HepG2 (cell line): ENCODE results near the gene FBXL12. TPM values are rescaled to one million over a fixed set of nuclear protein-coding genes. Genes with fewer than 3 reads are reported as not detected.

Experiments used
- AKAP8 ChIP-seq: sonication (generic); formaldehyde crosslinking; IDR thresholded peaks from 2 replicates; pipeline ENCODE4 v1.5.1; 2020; ENCODE audit warnings: mild to moderate bottlenecking, missing genetic modification reagents
- ATF6 ChIP-seq: sonication (generic); formaldehyde crosslinking; conservative IDR thresholded peaks from 2 replicates; pipeline ENCODE4 v1.4.0; 2020; ENCODE audit warnings: missing genetic modification reagents
- CERS6 ChIP-seq: sonication (generic); formaldehyde crosslinking; IDR thresholded peaks from 2 replicates; pipeline ENCODE4 v1.5.0; 2020; ENCODE audit warnings: missing genetic modification reagents
- EHMT2 ChIP-seq: fragments of 200-600 bp; sonication (generic); IDR thresholded peaks from 2 replicates; pipeline ENCODE4 v1.7.0; 2017; ENCODE audit warnings: antibody characterized with exemption, low read depth, low read length, borderline replicate concordance
- IKZF1 ChIP-seq: fragments of 450-650 bp; IDR thresholded peaks from 2 replicates; pipeline ENCODE4 v1.7.1; 2016
- PPARG ChIP-seq: conservative IDR thresholded peaks from 2 replicates; pipeline ENCODE4 v1.6.1; 2016; ENCODE audit warnings: missing biosample characterization, missing genetic modification reagents
- PREB ChIP-seq: sonication (generic); formaldehyde crosslinking; IDR thresholded peaks from 2 replicates; pipeline ENCODE4 v1.4.0; 2020; ENCODE audit warnings: missing genetic modification reagents
- RERE ChIP-seq: IDR thresholded peaks from 2 replicates; pipeline ENCODE4 v1.6.1; 2016; ENCODE audit warnings: low read depth, missing genetic modification reagents, missing compliant biosample characterization
- SNAPC2 ChIP-seq: sonication (generic); formaldehyde crosslinking; IDR thresholded peaks from 2 replicates; pipeline ENCODE4 v1.8.1; 2022; ENCODE audit warnings: mild to moderate bottlenecking, missing genetic modification reagents
- ZBTB10 ChIP-seq: sonication (generic); formaldehyde crosslinking; IDR thresholded peaks from 2 replicates; pipeline ENCODE4 v1.4.0; 2020; ENCODE audit warnings: missing genetic modification reagents, borderline replicate concordance
- ZNF207 ChIP-seq: fragments of 450-650 bp; IDR thresholded peaks from 2 replicates; pipeline ENCODE4 v1.6.1; 2016; ENCODE audit warnings: antibody characterized with exemption, borderline replicate concordance
- ZNF383 ChIP-seq: sonication (generic); formaldehyde crosslinking; IDR thresholded peaks from 2 replicates; pipeline ENCODE4 v1.4.0; 2020; ENCODE audit warnings: missing genetic modification reagents, mild to moderate bottlenecking, borderline replicate concordance
- ZNF639 ChIP-seq: conservative IDR thresholded peaks from 2 replicates; pipeline ENCODE4 v1.6.1; 2018; ENCODE audit warnings: missing genetic modification reagents
- ZSCAN20 ChIP-seq: sonication (generic); formaldehyde crosslinking; IDR thresholded peaks from 2 replicates; pipeline ENCODE4 v1.4.0; 2020; ENCODE audit warnings: missing genetic modification reagents, mild to moderate bottlenecking, borderline replicate concordance
- polyA plus RNA-seq, 8 experiments: library from polyadenylated mRNA; depleted of rRNA in 3 of 8; stranded (reverse) in 7 of 8; unstranded in 1 of 8; fragments of >200 nt; fragmentation: Illumina TruSeq in 4 of 8; extraction: Trizol in 4 of 8; gene quantifications; 2 replicates each; pipeline versions ENCODE4 v1.2.1 to v1.2.3, GENCODE V29; 2011 to 2016; ENCODE audit warnings: low read depth in 4 of 8, missing spikeins in 1 of 8, mixed read lengths in 1 of 8; ENCODE audit not compliant: insufficient read depth in 1 of 8
- total RNA-seq, 5 experiments: library from RNA; depleted of rRNA; stranded (reverse); fragments of >200 nt; fragmentation: Illumina TruSeq; extraction: Trizol; gene quantifications; 2 replicates each; pipeline ENCODE4 v1.2.3, GENCODE V29; 2016; ENCODE audit warnings: low read depth in 1 of 5

Gene FBXL12
- total and polyA plus RNA-seq, 2 of the 13 experiments (the other 11 are each of a cell fraction or from before 2014, with no cell fraction given) = 20.4 to 23.1 TPM

- TF ChIP-seq ZBTB10 (CRISPR knock-in tag) (0 out of 2 replicates have a peak, but pooled peaks have one; percentile 5), IKZF1 (no peak), ZSCAN20 (CRISPR knock-in tag) (no peak), ZNF207 (no peak), PPARG (CRISPR knock-in tag) (no peak), CERS6 (CRISPR knock-in tag) (no peak), ZNF639 (0 out of 2 replicates have a peak, but pooled peaks have one; percentile 26), PREB (CRISPR knock-in tag) (no peak), EHMT2 (no peak), RERE (CRISPR knock-in tag) (0 out of 2 replicates have a peak, but pooled peaks have one; percentile 8), AKAP8 (CRISPR knock-in tag) (no peak), SNAPC2 (no peak), ATF6 (CRISPR knock-in tag) (peak; percentile 79; the same call in 1 of the 2 replicates), ZNF383 (no peak)
These were observed at the start of gene FBXL12 (continued) for GRCh38 chr19:9818734-9819595.
